Measurements from ENCODE around the gene PITPNM1.

Gene PITPNM1

GRCh38 chr11:67503119-67504004 lies 1.8 kb downstream of the PITPNM1 start:
- no peak for DNase-seq (ENCODE audit: low spot score)

- DNase-seq (ENCODE audit: low spot score), result no peak
Measured at GRCh38 chr11:67502328-67502979, 2.7 kb downstream of the PITPNM1 start.

GRCh38 chr11:67501854-67502253 lies 3.3 kb downstream of the PITPNM1 start:
- DNase-seq (ENCODE audit: low spot score), result no peak

- no peak for DNase-seq (ENCODE audit: low spot score)
Measured at GRCh38 chr11:67500831-67501715, 4.1 kb downstream of the PITPNM1 start.

- no peak for DNase-seq (ENCODE audit: low spot score)
Measured at GRCh38 chr11:67500484-67500821, 4.7 kb downstream of the PITPNM1 start.

GRCh38 chr11:67499808-67500483 lies 5.2 kb downstream of the PITPNM1 start:
- no peak for DNase-seq (ENCODE audit: low spot score)

- no peak for DNase-seq (ENCODE audit: low spot score)
Measured at GRCh38 chr11:67498544-67498972, 6.6 kb downstream of the PITPNM1 start.

GRCh38 chr11:67497656-67498291 lies 7.4 kb downstream of the PITPNM1 start:
- DNase-seq (ENCODE audit: low spot score), result no peak

- DNase-seq (ENCODE audit: low spot score), result no peak
Measured at GRCh38 chr11:67496113-67496512, 9.1 kb downstream of the PITPNM1 start.

- DNase-seq (ENCODE audit: low spot score), result no peak
Measured at GRCh38 chr11:67495234-67496005, 9.7 kb downstream of the PITPNM1 start.

- no peak for DNase-seq (ENCODE audit: low spot score)
Measured at GRCh38 chr11:67494371-67495233, 10.6 kb downstream of the PITPNM1 start.

GRCh38 chr11:67493548-67494370 lies 11.4 kb downstream of the PITPNM1 start:
- no peak for DNase-seq (ENCODE audit: low spot score)

- no peak for DNase-seq (ENCODE audit: low spot score)
Measured at GRCh38 chr11:67492801-67493547, 12.2 kb downstream of the PITPNM1 start.

GRCh38 chr11:67492069-67492727 lies 13.0 kb downstream of the PITPNM1 start:
- DNase-seq (ENCODE audit: low spot score), result no peak

- no peak for DNase-seq (ENCODE audit: low spot score)
Measured at GRCh38 chr11:67491276-67492068, 13.7 kb downstream of the PITPNM1 start.

- DNase-seq (ENCODE audit: low spot score), result no peak
Measured at GRCh38 chr11:67490727-67491065, 14.5 kb downstream of the PITPNM1 start.
